ENCODE results near the gene MAP3K15. TPM values are rescaled to one million over a fixed set of nuclear protein-coding genes. Genes with fewer than 3 reads are reported as not detected.
A peak's percentile ranks its signal among the peaks of the same experiment; 100 is the strongest.

Gene MAP3K15
- total and polyA plus RNA-seq, 10 of the 15 experiments (the other 5 are each of a cell fraction or from before 2014, with no cell fraction given): 0.03 to 0.16 TPM; not detected in 8

- no peaks in the 10 kb centered on the region; the same call in 1 of the 2 replicates for H3K4me1 ChIP-seq (ENCODE audit: control insufficient read depth, insufficient read depth, low read length)
- 53% methylated on average over 17 of the region's 20 CpGs for WGBS (ENCODE audit: insufficient coverage, insufficient replicate concordance, low lambda C conversion rate, missing lambda C conversion rate)
- no TSS peak for BruUV-seq (replicated peaks)
- ATAC-seq (peak; percentile 57), FAIRE-seq (no peak), DNase-seq (ENCODE audit: low read depth, low spot score) (no peak)
- H3K9ac ChIP-seq (ENCODE audit: control insufficient read depth, insufficient read depth, low read length): no peak overlapping the region; the same call in 1 of the 2 replicates
- ChIA-PET SMC1A (ENCODE audit: uncharacterized antibody, unreplicated experiment) (interaction anchor here (0.6 to 2.3 kb wide), 8 partner anchors 9 to 756 kb away, joined by 3 to 7 read pairs (median 4); no protein-coding TSS in a partner anchor), POLR2A (interaction anchor here (0.7 kb wide), 1 partner anchor 647 kb away, joined by 3 read pairs; no protein-coding TSS in a partner anchor), CTCF (interaction anchor here (0.6 to 2.3 kb wide), 14 partner anchors 10 to 722 kb away, joined by 3 to 12 read pairs (median 4); partner anchors contain the start of gene BCLAF3), RAD21 (ENCODE audit: unreplicated experiment) (interaction anchor here (1.0 to 1.5 kb wide), 7 partner anchors 10 to 532 kb away, joined by 3 to 8 read pairs (median 4); no protein-coding TSS in a partner anchor)
- H3K79me2 ChIP-seq (ENCODE audit: control insufficient read depth, insufficient read depth, low read length): no peaks in the 10 kb centered on the region
- no peaks in the 10 kb centered on the region for H3K36me3 ChIP-seq (ENCODE audit: control insufficient read depth in 2 of 2, insufficient read depth in 2 of 2, low read length in 1 of 2)
- peak overlapping the region; percentile 28; the same call in 1 of the 2 replicates for H3K4me3 ChIP-seq
- TF ChIP-seq POLR2A (IDR thresholded peaks at IDR 0.05; ENCODE audit: low read depth, low read length) (no peak), SREBF1 (IDR thresholded peaks at IDR 0.05; ENCODE audit: low read length) (no peak), RBBP5 (conservative IDR thresholded peaks at IDR 0.05) (no peak), CHD1 (IDR thresholded peaks at IDR 0.05; ENCODE audit: low read depth, low read length) (no peak), SREBF2 (IDR thresholded peaks at IDR 0.05; ENCODE audit: low read length) (no peak), SIN3A (IDR thresholded peaks at IDR 0.05; ENCODE audit: low read depth, low read length) (no peak), PAX8 (IDR thresholded peaks at IDR 0.05) (no peak), RAD21 (IDR thresholded peaks at IDR 0.05; ENCODE audit: insufficient read depth, low read depth, low read length) (no peak), TBL1XR1 (IDR thresholded peaks at IDR 0.05; ENCODE audit: low read depth, low read length) (no peak), POLR2AphosphoS2 (IDR thresholded peaks at IDR 0.05; ENCODE audit: low read depth, low read length) (no peak), FOXM1 (IDR thresholded peaks at IDR 0.05; ENCODE audit: low read depth, low read length) (no peak), DPF2 (IDR thresholded peaks at IDR 0.05) (no peak), GABPA (IDR thresholded peaks at IDR 0.05; ENCODE audit: low read depth) (no peak), SP1 (IDR thresholded peaks at IDR 0.05; ENCODE audit: low read depth, low read length) (no peak)
- in situ Hi-C loops (cut with MboI): loop anchor here (5.0 to 25.0 kb wide), 2 partner anchors 515 to 700 kb away; partner anchors contain the start of gene SH3KBP1
- H2AFZ ChIP-seq (ENCODE audit: control insufficient read depth, low read depth, low read length): peak overlapping the region; percentile 71
- intact Hi-C loops (cut with micrococcal nuclease; ENCODE audit: unreplicated experiment): loop anchor here (2.0 to 5.0 kb wide), 3 partner anchors 160 to 694 kb away; partner anchors contain the start of gene BCLAF3
- H3K27me3 ChIP-seq (replicated peaks in 1 of 2; ENCODE audit: control insufficient read depth in 2 of 2, insufficient read depth in 2 of 2, low read length in 1 of 2): no peaks in the 10 kb centered on the region
- no peak overlapping the region for H3K27ac ChIP-seq (ENCODE audit: control insufficient read depth, insufficient read depth)
- H4K20me1 ChIP-seq (ENCODE audit: control insufficient read depth, insufficient read depth): no peaks in the 10 kb centered on the region
- H3K4me2 ChIP-seq (ENCODE audit: control insufficient read depth, insufficient read depth): peak overlapping the region; percentile 89
- H3K9me3 ChIP-seq (replicated peaks; ENCODE audit: control insufficient read depth, insufficient read depth, low read length): no peaks in the 10 kb centered on the region; the same call in 2 of the 3 replicates
Observed at GRCh38 chrX:19372547-19373331, 142.6 kb downstream of the MAP3K15 start.
